Posterior vena cava (tissue), 2 donors: ENCODE data around the gene TMEM161A. TPM values are rescaled to one million over a fixed set of nuclear protein-coding genes. Genes with fewer than 3 reads are reported as not detected.
A peak's percentile ranks its signal among the peaks of the same experiment; 100 is the strongest.
"Not testable (repeated sequence)": the region's sequence is repeated elsewhere in the genome, so short reads cannot be mapped to it uniquely, and the experiment has no call there.

Experiments used
- DNase-seq: peaks from one replicate; pipeline ENCODE4 v3.0.0-alpha.2; 2020; ENCODE audit warnings: low spot score
- intact Hi-C, 2 donors: fragments of 100-400 bp; cut with DNase I; formaldehyde crosslinking; loops; one replicate each; pipeline versions ENCODE4 v1.14.1 to v1.14.2; 2022 to 2023
- total RNA-seq, 2 donors: library from RNA; stranded (reverse); fragmentation: NEBNext Ultra II Directional; extraction: Animal tissue kit (Norgen Biotek cat#: 25700); gene quantifications; one replicate each; pipeline ENCODE4 v1.2.1, GENCODE V29; 2021
- donor health status: DM: yes; HTN: yes; CAD: no.
- donor health status: DM: yes; HTN: yes; CAD: no.

The TMEM161A gene
- total RNA-seq, 2 donors from 2014 or later: 14.0 to 20.1 TPM

- intact Hi-C loops: no loop called here
- no peak for DNase-seq
These were observed 4.3 kb downstream of the TMEM161A start for GRCh38 chr19:19133985-19134384.

- intact Hi-C loops: no loop called here
- DNase-seq: no peak
These were observed 5.4 kb downstream of the TMEM161A start for GRCh38 chr19:19132912-19133311.

GRCh38 chr19:19131989-19132388, 6.3 kb downstream of the TMEM161A start:
- DNase-seq: no peak
- intact Hi-C loops: no loop called here

- intact Hi-C loops: no loop called here
- no peak for DNase-seq
These were observed 12.2 kb downstream of the TMEM161A start for GRCh38 chr19:19126102-19126501.

GRCh38 chr19:19123386-19123785, 14.9 kb downstream of the TMEM161A start:
- intact Hi-C loops: no loop called here
- no peak for DNase-seq

- no peak for DNase-seq
- intact Hi-C loops: no loop called here
These were observed 15.4 kb downstream of the TMEM161A start for GRCh38 chr19:19122902-19123301.

- no peak for DNase-seq
- intact Hi-C loops: no loop called here
These were observed 16.9 kb downstream of the TMEM161A start for GRCh38 chr19:19121371-19121770.

GRCh38 chr19:19120308-19121231, 17.7 kb downstream of the TMEM161A start:
- intact Hi-C loops: no loop called here
- DNase-seq: peak; percentile 91

GRCh38 chr19:19119325-19120237, 18.7 kb downstream of the TMEM161A start:
- intact Hi-C loops: no loop called here

GRCh38 chr19:19115954-19116353, 22.3 kb downstream of the TMEM161A start:
- DNase-seq: no peak
- intact Hi-C loops: no loop called here

More at GRCh38 chr19:19119325-19120237, 18.7 kb downstream of the TMEM161A start:
- DNase-seq: no peak

GRCh38 chr19:19113040-19113626, 25.1 kb downstream of the TMEM161A start:
- intact Hi-C loops: loop anchor here in 1 of 2 donors (1.0 kb wide), 1 partner anchor 28 kb away; no protein-coding TSS in a partner anchor

GRCh38 chr19:19111967-19112580, 26.2 kb downstream of the TMEM161A start:
- intact Hi-C loops: no loop called here
- no peak for DNase-seq

More at GRCh38 chr19:19113040-19113626, 25.1 kb downstream of the TMEM161A start:
- DNase-seq: no peak

GRCh38 chr19:19111136-19111835, 27.0 kb downstream of the TMEM161A start:
- intact Hi-C loops: no loop called here
- no peak for DNase-seq

- intact Hi-C loops: no loop called here
These were observed 27.7 kb downstream of the TMEM161A start for GRCh38 chr19:19110410-19111135.

GRCh38 chr19:19109601-19110000, 28.7 kb downstream of the TMEM161A start:
- intact Hi-C loops: no loop called here
- no peak for DNase-seq

More at GRCh38 chr19:19110410-19111135, 27.7 kb downstream of the TMEM161A start:
- DNase-seq: no peak

GRCh38 chr19:19107654-19108053, 30.6 kb downstream of the TMEM161A start:
- intact Hi-C loops: no loop called here

GRCh38 chr19:19106938-19107337, 31.3 kb downstream of the TMEM161A start:
- intact Hi-C loops, DNase-seq: not testable (repeated sequence)

More at GRCh38 chr19:19107654-19108053, 30.6 kb downstream of the TMEM161A start:
- no peak for DNase-seq
